NCI-H2081 treated with DMSO at 0.1 percent for 48 hours (cell line): ENCODE results near the gene KCNJ12.
"Not testable (repeated sequence)": the region's sequence is repeated elsewhere in the genome, so short reads cannot be mapped to it uniquely, and the experiment has no call there.

Experiments
- DNase-seq: peaks from one replicate; lab custom pipeline; 2025; lab: John Stamatoyannopoulos, UW

The KCNJ12 gene

GRCh38 chr17:21349358-21350050, 26.7 kb upstream of the KCNJ12 start:
- not testable (repeated sequence) for DNase-seq

DNA sequence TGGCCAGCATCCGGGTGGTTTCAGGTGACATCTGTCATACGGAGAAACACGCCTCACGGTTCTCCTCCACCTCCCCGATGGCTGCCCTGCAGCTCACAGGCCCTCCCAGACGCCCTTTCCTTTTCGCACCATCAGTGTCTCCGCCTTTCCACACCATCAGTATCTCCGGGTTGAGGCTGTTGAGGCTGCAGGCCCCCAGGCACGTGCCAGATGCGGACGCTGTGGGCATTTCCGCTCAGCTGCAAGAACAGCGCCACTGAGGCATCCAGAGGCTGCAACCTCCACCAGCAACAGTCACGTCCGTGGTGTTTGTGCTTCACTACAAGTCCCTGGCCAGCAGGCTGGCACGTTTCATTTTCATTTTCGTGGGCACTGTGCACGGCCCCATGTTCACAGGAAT, 25.7 kb upstream of the KCNJ12 start:
- DNase-seq: not testable (repeated sequence)

GRCh38 chr17:21351366-21352065, 24.6 kb upstream of the KCNJ12 start:
- no peak for DNase-seq

DNA sequence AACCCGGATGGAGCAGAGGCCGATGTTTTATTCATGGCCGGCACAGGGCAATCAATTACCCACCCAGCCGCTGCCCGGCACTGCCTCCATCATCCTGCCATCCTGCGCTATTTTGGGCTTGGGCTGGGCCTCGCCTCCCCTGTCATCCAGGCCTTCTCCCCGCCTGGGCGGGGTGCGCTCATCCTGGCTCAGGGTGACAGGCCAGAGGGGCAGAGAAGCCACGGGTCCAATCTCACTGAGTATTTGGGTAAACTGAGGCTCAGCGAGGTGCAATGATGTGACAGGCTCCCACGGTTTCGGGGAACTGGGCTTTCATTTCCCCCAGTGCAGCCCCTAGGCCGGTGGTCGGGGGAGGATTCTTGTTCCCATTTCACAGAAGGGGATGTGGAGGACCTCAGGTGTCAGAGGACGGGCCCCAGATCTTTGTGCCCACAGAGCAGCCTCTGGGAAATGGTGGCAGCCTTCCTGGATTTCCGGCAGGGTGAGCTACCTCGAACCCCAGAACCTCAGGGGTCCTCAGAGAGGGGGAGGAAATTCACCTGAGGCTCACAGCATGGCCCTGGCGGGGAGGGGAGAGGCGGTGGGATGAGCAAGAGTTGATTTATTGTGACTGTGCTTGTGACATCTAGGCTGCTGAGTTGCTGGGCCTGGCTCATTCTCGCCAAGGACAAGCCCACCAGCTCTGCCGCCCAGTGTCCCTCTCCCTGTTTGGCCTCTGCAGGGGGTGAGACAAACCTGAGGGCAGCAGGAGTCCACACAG, 23.8 kb upstream of the KCNJ12 start:
- DNase-seq: no peak

DNA sequence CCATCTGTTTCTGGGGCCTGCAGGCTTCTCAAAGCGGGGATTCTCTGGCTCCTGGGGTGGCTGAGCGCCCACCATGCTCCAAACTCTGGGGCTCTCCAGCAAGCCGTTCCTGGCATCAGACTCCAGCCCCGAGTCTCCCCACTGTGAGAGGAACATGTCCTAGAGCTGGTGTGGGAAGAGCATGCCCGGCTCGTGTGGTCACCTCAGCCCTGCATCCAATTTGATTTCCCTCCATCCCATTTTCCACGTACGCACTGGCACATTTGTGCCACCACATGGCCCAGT, 23.2 kb upstream of the KCNJ12 start:
- DNase-seq: no peak

DNA sequence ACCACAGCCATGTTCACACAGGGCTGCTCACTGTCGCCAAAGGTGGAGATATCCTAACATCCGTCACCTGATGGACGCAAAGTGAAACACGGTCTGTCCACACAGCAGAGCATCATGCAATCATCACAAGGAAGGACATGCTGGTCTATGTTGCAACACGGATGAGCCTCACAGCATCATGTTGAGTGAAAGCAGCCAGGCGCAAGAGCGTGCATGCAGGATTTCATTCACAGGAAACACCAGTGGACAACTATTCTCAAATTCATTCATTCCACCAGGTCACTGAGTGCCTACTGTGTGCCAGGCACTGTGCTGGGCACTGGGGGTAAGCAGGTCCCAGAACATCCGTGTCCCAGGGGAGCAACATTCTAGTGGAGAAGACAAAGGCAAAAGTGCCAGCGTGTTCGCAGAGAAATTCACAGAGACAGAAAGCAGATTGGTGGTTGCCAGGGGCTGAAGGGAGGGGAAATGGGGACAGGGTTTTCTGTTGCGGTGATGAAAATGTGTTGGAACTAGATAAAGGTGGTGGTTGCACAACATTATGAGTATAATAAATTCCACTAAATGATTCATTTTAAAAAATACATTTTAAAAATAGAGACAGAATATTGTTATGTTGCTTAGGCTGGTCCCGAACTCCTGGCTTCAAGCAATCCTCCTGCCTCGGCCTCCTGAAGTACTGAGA, 22.7 kb upstream of the KCNJ12 start:
- DNase-seq: no peak

- no peak for DNase-seq
These were observed 21.3 kb upstream of the KCNJ12 start for GRCh38 chr17:21354796-21355385.

GRCh38 chr17:21355586-21355985, 20.6 kb upstream of the KCNJ12 start:
- no peak for DNase-seq

DNA sequence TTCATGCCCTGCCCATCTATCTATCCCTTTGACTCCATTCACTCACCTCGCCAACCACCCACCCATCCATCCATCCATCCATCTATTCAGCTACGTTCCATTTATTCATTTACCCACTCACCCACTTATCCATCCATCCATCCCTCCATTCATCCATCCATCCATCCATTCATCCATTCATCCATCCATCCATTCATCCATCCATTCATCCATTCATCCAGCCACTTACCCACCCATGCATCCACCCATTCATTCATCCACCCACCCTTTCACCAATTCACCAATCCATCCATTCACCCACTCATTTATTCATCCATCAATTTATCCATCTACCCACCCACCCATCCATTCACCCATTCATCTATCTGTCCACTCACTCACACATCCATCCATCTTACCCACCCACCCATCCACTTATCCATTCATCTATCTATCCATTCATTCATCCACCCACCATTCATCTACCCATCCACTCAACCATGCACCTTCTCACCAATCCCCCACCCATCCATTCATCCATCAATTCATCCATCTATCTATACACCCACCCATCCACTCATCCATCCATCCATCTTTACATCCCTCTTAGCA, 19.5 kb upstream of the KCNJ12 start:
- no peak for DNase-seq

GRCh38 chr17:21357281-21357680, 18.9 kb upstream of the KCNJ12 start:
- DNase-seq: no peak

- no peak for DNase-seq
These were observed 18.2 kb upstream of the KCNJ12 start for GRCh38 chr17:21357696-21358656.

DNA sequence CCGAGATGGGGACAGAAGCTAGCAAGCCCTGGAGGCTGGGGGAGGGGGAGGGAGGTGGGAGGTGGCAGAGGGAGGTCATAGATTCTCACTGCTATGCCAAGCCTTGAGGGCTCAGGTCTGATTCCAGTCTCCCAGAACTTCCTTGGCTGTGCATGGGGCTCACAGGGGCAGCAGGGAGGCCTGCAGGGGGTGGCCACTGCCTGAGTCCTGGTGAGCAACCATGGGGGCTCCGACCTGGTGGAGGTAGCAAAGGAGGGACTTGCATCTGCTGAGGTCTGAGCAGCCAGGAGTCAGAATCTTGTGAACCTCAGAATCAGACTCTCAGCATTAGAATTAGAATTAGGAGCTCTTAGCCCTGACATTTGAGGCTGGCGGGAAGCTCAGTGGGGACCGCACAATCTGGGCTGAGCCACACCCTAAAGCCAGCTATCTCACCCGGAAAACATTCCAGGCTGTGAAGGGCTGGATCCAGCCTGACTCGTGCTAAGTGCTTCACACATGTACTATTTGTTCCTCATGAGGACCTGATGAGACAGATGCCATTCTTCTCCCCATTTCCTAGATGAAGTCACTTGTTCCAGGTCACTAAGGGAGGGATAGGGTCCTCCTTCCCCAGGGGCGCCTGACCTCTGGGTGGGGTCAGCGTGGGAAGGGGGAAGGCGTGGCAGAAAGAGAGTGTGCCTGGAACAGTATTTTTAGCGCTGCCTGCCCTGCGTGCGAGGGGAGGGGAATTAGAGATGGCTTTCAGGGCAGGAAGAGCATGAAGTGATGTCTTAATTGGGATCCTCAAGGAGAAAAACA, 17.3 kb upstream of the KCNJ12 start:
- no peak for DNase-seq

- no peak for DNase-seq
These were observed 16.7 kb upstream of the KCNJ12 start for GRCh38 chr17:21359483-21359840.

DNA sequence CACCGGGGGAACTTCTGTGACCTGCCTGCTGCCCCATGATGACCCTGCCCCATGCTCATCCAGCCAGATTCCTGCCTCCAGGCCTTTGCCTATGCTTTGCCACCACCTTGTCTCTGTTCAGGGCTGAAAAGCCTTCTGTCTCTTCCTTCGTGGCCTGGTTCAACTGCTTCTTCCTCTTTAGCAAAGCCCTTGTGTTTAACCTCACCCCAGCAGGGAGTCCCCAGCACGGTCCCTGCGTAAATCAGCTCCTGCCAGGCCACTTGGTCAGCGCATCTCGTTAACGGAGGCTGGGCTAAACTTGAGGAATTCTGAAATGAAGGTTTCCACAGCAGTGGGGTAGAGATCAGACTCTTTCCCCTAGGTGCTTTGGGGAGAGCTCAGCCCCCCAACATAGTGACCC, 16.1 kb upstream of the KCNJ12 start:
- DNase-seq: no peak

DNA sequence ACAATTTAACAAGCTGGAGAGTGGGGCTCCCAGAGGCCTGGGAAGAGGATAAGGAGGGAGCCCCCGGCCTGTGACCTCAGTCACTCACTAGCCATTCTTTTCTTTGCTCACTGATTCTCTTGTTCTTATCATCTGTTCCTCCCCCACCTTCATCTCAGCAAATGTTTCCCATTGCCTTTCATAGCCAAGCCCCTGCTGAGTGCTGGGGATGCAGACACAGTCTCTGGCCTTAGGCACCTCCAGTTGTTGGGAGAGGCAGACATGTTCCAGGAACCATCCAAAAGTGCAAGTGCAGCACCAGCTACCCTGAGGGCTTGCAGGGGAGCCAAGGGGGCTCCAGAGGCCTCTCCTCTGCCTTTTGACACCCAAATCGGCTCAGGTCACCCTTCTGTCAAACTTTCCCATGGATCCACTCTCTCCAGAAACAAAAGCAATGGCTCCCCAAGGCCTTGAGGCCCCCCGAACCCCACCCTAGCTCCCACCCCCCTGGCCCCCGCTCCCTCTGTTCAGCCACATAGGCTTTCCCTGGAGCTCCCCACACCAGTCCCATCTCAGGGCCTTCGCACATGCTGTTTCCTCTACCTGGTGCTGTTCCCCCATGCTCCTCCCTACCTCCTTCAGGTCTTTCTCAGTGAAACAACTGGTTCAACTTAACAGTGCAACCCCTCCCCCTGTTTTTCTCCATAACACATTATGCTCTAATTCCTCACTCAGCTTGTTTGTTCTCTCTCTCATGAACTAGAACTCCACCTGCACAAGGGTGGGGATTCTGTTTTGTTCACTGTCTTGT, 14.9 kb upstream of the KCNJ12 start:
- DNase-seq: no peak

- no peak for DNase-seq
These were observed 13.7 kb upstream of the KCNJ12 start for GRCh38 chr17:21362331-21362931.

GRCh38 chr17:21363776-21364642, 12.1 kb upstream of the KCNJ12 start:
- DNase-seq: no peak

DNA sequence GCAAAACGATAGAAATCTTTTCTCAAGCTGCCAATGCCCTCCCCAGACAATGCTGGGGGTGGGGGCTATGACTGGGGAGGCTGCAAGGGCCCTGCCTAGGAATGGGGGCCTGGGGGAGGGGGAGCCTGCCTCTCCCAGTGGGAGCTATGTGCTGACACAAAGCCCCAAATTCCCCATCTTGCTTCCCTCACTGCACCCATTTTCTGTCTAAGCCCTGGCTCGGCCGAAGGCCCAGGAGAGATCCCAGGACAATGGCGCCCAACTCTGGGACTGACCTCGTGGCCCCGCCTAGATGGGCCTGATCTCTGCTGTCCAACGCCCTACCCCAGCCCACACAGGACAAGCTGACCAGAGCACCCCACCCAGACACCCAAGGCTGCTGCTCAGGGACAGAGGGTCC, 11.1 kb upstream of the KCNJ12 start:
- DNase-seq: no peak
